OCI-LY1 (cell line): ENCODE data around the gene ECSCR.

ENCODE experiments used
- CTCF ChIP-seq: fragments of 200-600 bp; sonication (generic), shearing (Covaris generic); IDR thresholded peaks from 2 replicates; pipeline ENCODE4 v1.5.1; 2017; ENCODE audit warnings: mild to moderate bottlenecking, antibody characterized with exemption, low read length, moderate library complexity, mixed read lengths
- EZH2 ChIP-seq: fragments of 200-600 bp; sonication (generic), shearing (Covaris generic); IDR thresholded peaks from 2 replicates; pipeline ENCODE4 v1.8.0; 2017; ENCODE audit warnings: borderline replicate concordance, mixed run types, mild to moderate bottlenecking, antibody characterized with exemption, low read length, moderate library complexity, mixed read lengths

GRCh38 chr5:139419226-139420192, 43.0 kb downstream of the ECSCR start:
- TF ChIP-seq CTCF = no peak
- no peak for TF ChIP-seq EZH2
